H1 (cell line): ENCODE measurements around the gene SAFB2. TPM values are rescaled to one million over a fixed set of nuclear protein-coding genes. Genes with fewer than 3 reads are reported as not detected.

Experiments used
- CTCF ChIA-PET: fragments of 300-600 bp; sonication (Branson Sonifier 250); formaldehyde crosslinking; loops from one replicate; lab custom pipeline; 2021; ENCODE audit not compliant: partially characterized antibody; lab: Charles Lee
- POLR2A ChIA-PET: fragments of 300-600 bp; sonication (Branson Sonifier 250); formaldehyde crosslinking; loops from one replicate; lab custom pipeline; 2021; ENCODE audit warnings: inconsistent platforms; ENCODE audit not compliant: partially characterized antibody; lab: Charles Lee
- DNase-seq, 2 experiments: peaks; one replicate each; pipeline versions ENCODE4 v3.0.0 to v3.0.0-alpha.2; 2010 to 2022; ENCODE audit warnings: low spot score in 2 of 2, low read depth in 1 of 2, mixed read lengths in 1 of 2
- FAIRE-seq: peaks from 2 replicates; lab custom pipeline; 2011; peaks lifted over from hg19 to GRCh38; lab: Jason Lieb, UNC
- H2AFZ ChIP-seq: 2 replicates; pipeline ENCODE4 v1.8.1; 2012; ENCODE audit warnings: low read length, inconsistent platforms
- H2AK5ac ChIP-seq: 2 replicates; pipeline ENCODE4 v1.6.1; 2013; ENCODE audit warnings: low read depth, low read length
- H2BK120ac ChIP-seq: replicated peaks from 2 replicates; pipeline ENCODE3; 2013; ENCODE audit warnings: low read depth, low read length, inconsistent platforms
- H2BK12ac ChIP-seq: 2 replicates; pipeline ENCODE4 v1.6.1; 2013; ENCODE audit warnings: low read depth, low read length
- H2BK15ac ChIP-seq: 2 replicates; pipeline ENCODE4 v1.6.1; 2013; ENCODE audit warnings: low read length
- H2BK20ac ChIP-seq: 2 replicates; pipeline ENCODE4 v1.6.1; 2013; ENCODE audit warnings: low read length
- H2BK5ac ChIP-seq: 2 replicates; pipeline ENCODE4 v1.6.1; 2013; ENCODE audit warnings: low read depth, low read length
- H3K14ac ChIP-seq: 2 replicates; pipeline ENCODE4 v1.6.1; 2013; ENCODE audit warnings: inconsistent platforms; ENCODE audit not compliant: insufficient read length
- H3K18ac ChIP-seq: 2 replicates; pipeline ENCODE4 v1.6.1; 2013; ENCODE audit warnings: low read length; ENCODE audit errors: extremely low read depth
- H3K23ac ChIP-seq: 2 replicates; pipeline ENCODE4 v1.6.1; 2013; ENCODE audit warnings: inconsistent platforms; ENCODE audit not compliant: insufficient read length
- H3K23me2 ChIP-seq: 2 replicates; pipeline ENCODE4 v1.6.1; 2013; ENCODE audit warnings: low read depth, low read length
- H3K27ac ChIP-seq: 2 replicates; pipeline ENCODE4 v1.6.1; 2011; ENCODE audit warnings: low read depth, low read length, inconsistent platforms
- H3K27me3 ChIP-seq, 4 experiments: replicated peaks in 1 of 4; 1 replicate in 1 of 4; 2 replicates in 3 of 4; pipeline versions ENCODE4 v1.6.1 to v1.8.1; 2011 to 2013; ENCODE audit warnings: low read length in 3 of 4, mild to moderate bottlenecking in 3 of 4, inconsistent platforms in 2 of 4, mixed read lengths in 2 of 4, moderate library complexity in 1 of 4; ENCODE audit not compliant: control insufficient read depth in 3 of 4, insufficient read depth in 3 of 4; ENCODE audit errors: extremely low read depth in 1 of 4
- H3K36me3 ChIP-seq, 4 experiments: 2 replicates each; pipeline versions ENCODE4 v1.6.1 to v1.8.1; 2011 to 2013; ENCODE audit warnings: mild to moderate bottlenecking in 4 of 4, low read length in 3 of 4, moderate library complexity in 2 of 4, control low read depth in 1 of 4, inconsistent platforms in 1 of 4; ENCODE audit not compliant: insufficient read depth in 4 of 4, control insufficient read depth in 2 of 4
- H3K4ac ChIP-seq: replicated peaks from 2 replicates; pipeline ENCODE3; 2013; ENCODE audit warnings: low read length, low read depth, mixed read lengths, inconsistent platforms; ENCODE audit not compliant: insufficient read length
- H3K4me1 ChIP-seq, 4 experiments: replicated peaks in 1 of 4; 1 replicate in 1 of 4; 2 replicates in 3 of 4; pipeline versions ENCODE4 v1.6.1 to v1.8.1; 2011 to 2013; ENCODE audit warnings: low read length in 3 of 4, inconsistent platforms in 2 of 4, mixed read lengths in 1 of 4; ENCODE audit not compliant: insufficient read depth in 4 of 4, control insufficient read depth in 3 of 4
- H3K4me2 ChIP-seq, 2 experiments: 2 replicates each; pipeline versions ENCODE4 v1.6.1 to v1.8.1; 2011 to 2013; ENCODE audit warnings: low read depth in 2 of 2, low read length in 2 of 2, control low read depth in 1 of 2, inconsistent platforms in 1 of 2, mild to moderate bottlenecking in 1 of 2; ENCODE audit not compliant: insufficient read depth in 1 of 2
- H3K4me3 ChIP-seq, 4 experiments: fragments of 200-600, 300-600 bp in 1 of 4; sonication (generic), shearing (Covaris generic), sonication (Bioruptor Twin) in 1 of 4; 2 replicates each; pipeline versions ENCODE4 v1.5.1 to v1.8.1; 2011 to 2016; ENCODE audit warnings: low read length in 4 of 4, low read depth in 3 of 4, control low read depth in 2 of 4, inconsistent platforms in 2 of 4, mild to moderate bottlenecking in 2 of 4, mixed read lengths in 1 of 4, moderate library complexity in 1 of 4; ENCODE audit not compliant: insufficient read depth in 2 of 4; ENCODE audit errors: extremely low read depth in 1 of 4
- H3K56ac ChIP-seq: replicated peaks from 2 replicates; pipeline ENCODE3; 2013; ENCODE audit warnings: low read depth, mild to moderate bottlenecking, mixed read lengths, low read length, inconsistent platforms; ENCODE audit not compliant: insufficient read length
- H3K79me1 ChIP-seq: 2 replicates; pipeline ENCODE4 v1.6.1; 2013; ENCODE audit warnings: low read depth, low read length, control low read depth
- H3K79me2 ChIP-seq, 2 experiments: 2 replicates each; pipeline versions ENCODE4 v1.6.1 to v1.8.1; 2012 to 2013; ENCODE audit warnings: low read length in 2 of 2, mild to moderate bottlenecking in 2 of 2, inconsistent platforms in 1 of 2; ENCODE audit not compliant: insufficient read depth in 2 of 2, control insufficient read depth in 1 of 2
- H3K9ac ChIP-seq, 4 experiments: replicated peaks in 1 of 4; 1 replicate in 1 of 4; 2 replicates in 3 of 4; pipeline versions ENCODE4 v1.6.1 to v1.8.1; 2011 to 2013; ENCODE audit warnings: low read depth in 3 of 4, low read length in 3 of 4, control low read depth in 2 of 4, mild to moderate bottlenecking in 2 of 4, moderate library complexity in 2 of 4, inconsistent platforms in 1 of 4; ENCODE audit errors: extremely low read depth in 1 of 4
- H3K9me3 ChIP-seq, 2 experiments: 2 replicates each; pipeline versions ENCODE4 v1.6.1 to v1.8.1; 2012 to 2013; ENCODE audit warnings: mild to moderate bottlenecking in 2 of 2, moderate library complexity in 2 of 2, control low read depth in 1 of 2, inconsistent platforms in 1 of 2, low read depth in 1 of 2, low read length in 1 of 2, mixed read lengths in 1 of 2; ENCODE audit not compliant: insufficient read depth in 2 of 2
- H4K20me1 ChIP-seq, 2 experiments: replicated peaks in 1 of 2; 2 replicates each; pipeline versions ENCODE3 to v1.8.1; 2011 to 2013; ENCODE audit warnings: inconsistent platforms in 2 of 2, low read length in 2 of 2, mild to moderate bottlenecking in 1 of 2; ENCODE audit not compliant: insufficient read depth in 2 of 2, control insufficient read depth in 1 of 2
- H4K5ac ChIP-seq: 2 replicates; pipeline ENCODE4 v1.6.1; 2013; ENCODE audit warnings: low read length, low read depth, mixed read lengths, inconsistent platforms; ENCODE audit not compliant: insufficient read length
- H4K8ac ChIP-seq: 2 replicates; pipeline ENCODE4 v1.8.0; 2013; ENCODE audit warnings: mild to moderate bottlenecking, moderate library complexity, low read length, inconsistent platforms; ENCODE audit not compliant: insufficient read depth; ENCODE audit errors: extremely low read depth
- H4K91ac ChIP-seq: replicated peaks from 2 replicates; pipeline ENCODE3; 2013; ENCODE audit warnings: low read length, mixed read lengths, inconsistent platforms; ENCODE audit not compliant: insufficient read length
- SIRT6 ChIP-seq: IDR thresholded peaks from one replicate; pipeline ENCODE4 v1.7.1; 2012; ENCODE audit warnings: low read length, inconsistent platforms
- WGBS, 2 experiments: shearing (Covaris generic) in 1 of 2; methylation state at CpG; one replicate each; pipeline versions ENCODE4 v1.1.6 to v1.1.7; 2013 to 2015; ENCODE audit warnings: low lambda C conversion rate in 2 of 2, mixed read lengths in 2 of 2, inconsistent platforms in 1 of 2, low coverage in 1 of 2, missing lambda C conversion rate in 1 of 2; ENCODE audit not compliant: insufficient replicate concordance in 2 of 2, insufficient coverage in 1 of 2, insufficient read length in 1 of 2; ENCODE audit errors: extremely low coverage in 1 of 2, missing lambda C conversion rate in 1 of 2; 5-methylcytosine and 5-hydroxymethylcytosine counted together
- polyA plus RNA-seq, 7 experiments: library from polyadenylated mRNA; depleted of rRNA in 3 of 7; stranded (reverse) in 5 of 7; unstranded in 2 of 7; fragments of >200 nt in 5 of 7; fragments of 200-250 nt in 2 of 7; gene quantifications; 1 replicate in 5 of 7; 2 replicates in 1 of 7; 4 replicates in 1 of 7; pipeline versions ENCODE4 v1.2.1 to v1.2.3, GENCODE V29; 2011 to 2013; ENCODE audit warnings: missing spikeins in 2 of 7, mixed read lengths in 2 of 7
- total RNA-seq: library from RNA; stranded (reverse); fragmentation: NEBNext Ultra II Directional; extraction: Animal tissue kit (Norgen Biotek cat#: 25700); gene quantifications from 2 replicates; pipeline ENCODE4 v1.2.1, GENCODE V29; 2021

The SAFB2 gene
- total and polyA plus RNA-seq, 2 of the 8 experiments (the other 6 are each of a cell fraction or from before 2014, with no cell fraction given), result 14.8 to 63.8 TPM

- Histone ChIP-seq H3K27me3 (no peaks in the 10 kb centered on the region), H3K4ac (no peak overlapping the region), H3K79me1 (peaks cover 3% of the 10 kb centered on the region; the same call in 1 of the 2 replicates), H3K56ac (no peak overlapping the region), H2BK15ac (no peak overlapping the region), H3K14ac (no peak overlapping the region), H3K4me1 (no peaks in the 10 kb centered on the region), H3K79me2 (peaks cover 0 to 16% of the 10 kb centered on the region in 2 experiments; a peak in 3 of 4 replicates), H2BK5ac (no peak overlapping the region), H2BK120ac (no peak overlapping the region), H3K18ac (no peak overlapping the region), H3K9ac (no peak overlapping the region), H4K5ac (no peak overlapping the region), H2BK20ac (no peak overlapping the region), H2AK5ac (no peak overlapping the region), H2AFZ (no peak overlapping the region), H3K23me2 (no peaks in the 10 kb centered on the region), H4K8ac (no peak overlapping the region), H3K4me2 (no peak overlapping the region), H3K9me3 (no peaks in the 10 kb centered on the region), H4K20me1 (peaks cover 12 to 19% of the 10 kb centered on the region in 2 experiments), H3K36me3 (peaks cover 39 to 82% (median 68%) of the 10 kb centered on the region in 4 experiments), H3K27ac (no peak overlapping the region), H3K4me3 (no peak overlapping the region), H2BK12ac (no peak overlapping the region), H3K23ac (no peak overlapping the region), H4K91ac (no peak overlapping the region)
- DNase-seq (no peak), FAIRE-seq (no peak)
- ChIA-PET POLR2A (interaction anchor here (1.3 kb wide), 1 partner anchor 15 kb away, joined by 3 read pairs; no protein-coding TSS in a partner anchor), CTCF (interaction anchor here (0.6 to 1.6 kb wide), 3 partner anchors 11 to 61 kb away, joined by 3 to 7 read pairs (median 3); no protein-coding TSS in a partner anchor)
- WGBS, 2 experiments, result 91% methylated on average over 5 of the region's 5 CpGs; no CpG with 5 or more reads in 1 of the 2 experiments
- TF ChIP-seq SIRT6, result no peak
Measured at GRCh38 chr19:5603626-5604025, 18.9 kb downstream of the SAFB2 start.
